Stimulated activated effector memory CD8-positive, alpha-beta T cell treated with anti-CD3 and anti-CD28 coated beads, Interleukin-12 subunit alpha, Interleukin-12 subunit beta, amount 100 ng/mL, for 72 hours (primary cell): ENCODE results near the gene IQCE.

Source experiments
- ATAC-seq: fragments of 150-1000 bp; cut with Tn5 transposase; 2 replicates; pipeline ENCODE4 v1.10.0; 2021
- DNase-seq, 2 donors: peaks; one replicate each; pipeline ENCODE4 v3.0.0; 2021 to 2022; ENCODE audit warnings: low spot score in 2 of 2
- H3K27ac Mint-ChIP-seq: one replicate; pipeline ENCODE4 v1.8.0; 2022; ENCODE audit warnings: mild to moderate bottlenecking, mixed read lengths
- H3K36me3 Mint-ChIP-seq: one replicate; pipeline ENCODE4 v1.8.0; 2022; ENCODE audit warnings: mild to moderate bottlenecking, mixed read lengths
- H3K4me1 Mint-ChIP-seq: one replicate; pipeline ENCODE4 v1.8.0; 2022; ENCODE audit warnings: mixed read lengths
- H3K4me3 Mint-ChIP-seq: one replicate; pipeline ENCODE4 v1.8.0; 2022; ENCODE audit warnings: mild to moderate bottlenecking, mixed read lengths
- H3K9me3 Mint-ChIP-seq: one replicate; pipeline ENCODE4 v1.8.0; 2022; ENCODE audit warnings: mixed read lengths

The IQCE gene

DNA sequence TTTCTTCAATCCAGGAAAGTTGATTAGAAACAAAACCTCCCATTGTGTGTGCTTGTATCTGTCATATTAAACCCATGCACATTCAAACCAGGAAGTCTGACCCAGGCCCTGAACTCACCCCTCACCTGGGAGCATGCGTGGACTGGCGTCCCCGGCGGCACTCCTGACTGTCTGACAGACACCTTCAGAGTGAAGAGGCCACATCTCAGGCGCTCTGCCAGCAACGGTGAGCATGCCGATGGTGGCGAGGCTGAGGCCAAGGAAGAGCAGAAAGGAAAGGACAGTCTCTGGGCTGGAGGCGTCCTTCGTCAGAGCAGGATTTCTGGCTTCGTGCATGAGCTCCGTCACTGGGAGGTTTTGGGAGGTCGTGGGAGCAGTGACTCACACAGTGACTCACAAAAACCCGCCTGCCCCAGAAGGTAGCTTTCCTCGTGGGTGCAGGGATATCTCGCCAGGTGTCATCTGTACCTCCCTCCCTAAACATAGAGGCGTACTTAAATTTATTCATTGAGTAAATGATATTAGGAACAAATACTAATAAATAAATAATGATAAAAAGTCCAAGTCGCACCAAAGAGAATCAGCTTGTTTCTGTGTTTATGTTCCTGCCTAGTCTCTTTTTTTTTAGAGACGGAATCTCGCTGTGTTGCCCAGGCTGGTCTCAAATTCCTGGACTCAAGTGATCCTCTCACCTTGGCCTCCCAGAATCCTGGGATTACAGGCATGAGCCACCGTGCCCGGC lies 13.5 kb downstream of the IQCE start:
- Mint-ChIP-seq H3K4me3 (no peak overlapping the region), H3K9me3 (no peaks in the 10 kb centered on the region), H3K4me1 (no peaks in the 10 kb centered on the region), H3K27ac (no peak overlapping the region), H3K36me3 (peaks cover 6% of the 10 kb centered on the region)
- no peak for ATAC-seq
- no peak for DNase-seq

DNA sequence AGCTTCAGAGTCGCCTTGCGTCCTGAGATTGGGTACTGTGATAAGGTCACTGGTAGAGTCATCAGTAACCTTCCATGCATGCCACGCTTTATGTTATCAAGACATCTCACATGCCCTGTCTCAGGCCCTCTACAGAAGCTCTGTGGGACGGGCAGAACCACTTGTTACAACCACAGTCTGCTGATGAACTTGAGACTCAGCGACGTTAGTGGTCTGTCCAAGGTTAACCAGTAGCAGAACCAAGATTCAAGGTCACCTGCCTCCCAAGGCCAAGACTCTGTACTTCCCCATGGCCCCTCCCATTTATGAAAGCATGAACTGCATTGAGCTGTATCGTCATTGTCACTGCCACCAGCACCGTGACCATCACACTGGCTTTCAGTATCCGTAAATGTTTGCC lies 15.0 kb downstream of the IQCE start:
- Mint-ChIP-seq H3K4me3 (no peak overlapping the region), H3K27ac (no peak overlapping the region), H3K4me1 (no peaks in the 10 kb centered on the region), H3K36me3 (peaks cover 6% of the 10 kb centered on the region), H3K9me3 (no peaks in the 10 kb centered on the region)
- DNase-seq (no peak), ATAC-seq (no peak)

GRCh38 chr7:2575046-2575732 lies 16.4 kb downstream of the IQCE start:
- H3K27ac Mint-ChIP-seq: peak overlapping the region; percentile 54
- H3K36me3 Mint-ChIP-seq: peaks cover 6% of the 10 kb centered on the region
- H3K4me1 Mint-ChIP-seq: no peaks in the 10 kb centered on the region
- H3K4me3 Mint-ChIP-seq: no peak overlapping the region
- no peaks in the 10 kb centered on the region for H3K9me3 Mint-ChIP-seq
- ATAC-seq (no peak), DNase-seq (no peak)

DNA sequence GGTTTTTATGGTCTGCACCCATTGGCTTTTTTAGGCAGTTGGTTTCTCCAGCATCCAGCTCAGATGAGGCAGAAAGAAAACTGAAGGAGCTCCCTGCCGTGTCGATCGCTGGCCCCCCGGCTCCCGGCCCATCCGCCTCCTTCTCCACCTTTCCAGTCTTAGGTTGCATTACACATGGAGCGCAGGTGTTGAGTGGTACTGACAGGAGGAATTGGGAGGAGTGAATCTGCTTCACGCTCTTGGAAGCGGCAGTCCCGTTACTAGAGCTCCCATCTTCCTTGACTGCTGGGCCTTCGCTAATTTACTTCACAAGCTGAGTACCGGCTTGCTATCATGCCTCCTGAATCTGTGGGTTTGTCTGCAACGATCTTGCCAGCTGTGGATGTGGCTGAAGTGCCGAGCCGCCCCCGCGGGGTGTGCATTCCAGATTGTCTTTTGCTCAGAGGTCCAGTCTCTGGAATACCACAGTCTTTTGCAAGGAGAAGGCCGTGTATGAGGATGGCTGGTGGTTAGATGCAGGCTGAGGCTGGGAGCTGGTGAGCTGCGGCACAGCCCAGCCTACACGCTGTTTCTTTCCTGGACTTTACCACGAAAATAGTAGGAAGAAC lies 17.1 kb downstream of the IQCE start:
- peak overlapping the region; percentile 40 for H3K27ac Mint-ChIP-seq
- H3K36me3 Mint-ChIP-seq: peaks cover 6% of the 10 kb centered on the region
- H3K4me3 Mint-ChIP-seq: no peak overlapping the region
- DNase-seq (no peak), ATAC-seq (no peak)
- no peaks in the 10 kb centered on the region for H3K9me3 Mint-ChIP-seq
- H3K4me1 Mint-ChIP-seq: no peaks in the 10 kb centered on the region

DNA sequence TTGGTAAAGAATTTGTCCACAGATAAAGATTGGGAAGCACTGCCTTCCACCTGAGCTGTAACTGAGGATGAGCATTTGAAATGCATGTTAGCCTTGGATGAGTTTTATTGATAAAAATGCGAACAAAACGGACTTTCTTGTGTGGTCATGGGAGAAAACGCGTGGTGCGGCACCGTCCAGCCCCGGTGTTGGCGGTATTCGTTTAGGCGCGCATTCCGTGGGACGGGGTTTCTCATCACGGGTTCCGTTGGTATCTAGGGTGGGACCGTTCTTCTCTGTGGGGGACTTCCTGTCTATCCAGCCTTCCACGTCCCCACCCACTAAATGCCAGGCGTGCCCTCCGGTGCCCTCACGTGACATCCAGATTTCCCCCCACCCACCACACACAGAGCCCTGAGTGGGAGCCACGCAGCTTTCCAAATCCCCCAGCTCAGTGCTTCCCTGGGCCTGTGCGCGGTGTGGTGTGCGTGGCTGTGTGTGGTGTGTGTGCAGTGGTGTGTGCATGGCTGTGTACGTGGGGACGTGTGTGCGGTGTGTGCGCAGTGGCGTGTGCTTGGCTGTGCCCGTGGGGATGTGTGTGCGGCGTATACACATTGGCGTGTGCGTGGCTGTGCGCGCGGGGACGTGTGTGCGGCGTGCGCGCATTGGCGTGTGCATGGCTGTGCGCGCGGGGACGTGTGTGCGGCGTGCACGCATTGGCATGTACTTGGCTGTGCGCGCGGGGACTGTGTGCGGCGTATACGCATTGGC lies 18.1 kb downstream of the IQCE start:
- no peaks in the 10 kb centered on the region for H3K4me1 Mint-ChIP-seq
- DNase-seq (no peak), ATAC-seq (no peak)
- H3K36me3 Mint-ChIP-seq: peaks cover 6% of the 10 kb centered on the region
- H3K27ac Mint-ChIP-seq: no peak overlapping the region
- H3K4me3 Mint-ChIP-seq: no peak overlapping the region
- H3K9me3 Mint-ChIP-seq: no peaks in the 10 kb centered on the region

- no peak overlapping the region for H3K27ac Mint-ChIP-seq
- ATAC-seq: no peak
- no peak for DNase-seq
- H3K4me3 Mint-ChIP-seq: no peak overlapping the region
- no peaks in the 10 kb centered on the region for H3K9me3 Mint-ChIP-seq
- H3K36me3 Mint-ChIP-seq: peaks cover 2% of the 10 kb centered on the region
- no peaks in the 10 kb centered on the region for H3K4me1 Mint-ChIP-seq
These were observed 19.3 kb downstream of the IQCE start for GRCh38 chr7:2577914-2578680.

GRCh38 chr7:2580636-2581035 lies 21.9 kb downstream of the IQCE start:
- Mint-ChIP-seq H3K9me3 (no peaks in the 10 kb centered on the region), H3K4me3 (no peak overlapping the region), H3K4me1 (no peaks in the 10 kb centered on the region), H3K27ac (no peak overlapping the region), H3K36me3 (peaks cover 1% of the 10 kb centered on the region)
- DNase-seq (no peak), ATAC-seq (no peak)

- no peak overlapping the region for H3K27ac Mint-ChIP-seq
- no peak overlapping the region for H3K4me3 Mint-ChIP-seq
- peaks cover 7% of the 10 kb centered on the region for H3K36me3 Mint-ChIP-seq
- H3K9me3 Mint-ChIP-seq: no peaks in the 10 kb centered on the region
- DNase-seq (no peak), ATAC-seq (no peak)
- H3K4me1 Mint-ChIP-seq: no peaks in the 10 kb centered on the region
These were observed 23.4 kb downstream of the IQCE start for GRCh38 chr7:2582006-2582735.

DNA sequence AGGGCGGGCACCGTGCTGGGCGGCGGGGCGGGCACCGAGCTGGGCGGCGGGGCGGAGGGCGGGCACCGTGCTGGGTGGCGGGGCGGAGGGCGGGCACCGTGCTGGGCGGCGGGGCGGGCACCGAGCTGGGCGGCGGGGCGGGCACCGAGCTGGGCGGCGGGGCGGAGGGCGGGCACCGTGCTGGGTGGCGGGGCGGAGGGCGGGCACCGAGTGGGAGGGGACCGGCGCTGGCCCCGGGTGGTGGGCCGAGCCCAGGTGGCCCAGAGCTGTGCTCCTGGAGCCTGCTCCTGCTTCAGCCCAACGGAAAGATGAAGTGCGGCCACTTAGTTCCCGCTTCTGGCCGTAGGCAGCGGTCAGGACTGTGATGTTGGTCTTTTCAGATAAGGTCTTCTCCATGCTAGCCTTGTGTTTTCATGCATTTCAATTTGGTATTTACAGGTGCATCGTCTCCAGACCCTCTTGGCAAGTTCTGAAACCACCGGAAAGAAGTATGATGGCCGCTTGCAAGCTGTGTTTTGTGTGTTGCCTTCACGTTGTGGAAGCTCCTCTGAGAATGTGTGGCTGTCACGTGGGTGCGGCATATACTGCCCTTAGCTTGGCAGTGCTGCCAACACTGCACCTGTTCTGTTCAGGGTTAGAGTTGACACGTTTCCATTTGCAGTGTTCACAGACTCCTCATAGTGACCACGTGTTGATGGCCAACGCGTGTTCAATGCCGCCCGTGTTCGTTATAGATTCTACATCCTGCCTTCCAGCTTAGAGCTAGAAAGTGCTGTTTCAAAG lies 25.2 kb downstream of the IQCE start:
- H3K9me3 Mint-ChIP-seq: no peaks in the 10 kb centered on the region
- ATAC-seq: no peak
- peaks cover 7% of the 10 kb centered on the region for H3K36me3 Mint-ChIP-seq
- H3K27ac Mint-ChIP-seq: no peak overlapping the region
- no peak for DNase-seq
- H3K4me1 Mint-ChIP-seq: no peaks in the 10 kb centered on the region
- no peak overlapping the region for H3K4me3 Mint-ChIP-seq

DNA sequence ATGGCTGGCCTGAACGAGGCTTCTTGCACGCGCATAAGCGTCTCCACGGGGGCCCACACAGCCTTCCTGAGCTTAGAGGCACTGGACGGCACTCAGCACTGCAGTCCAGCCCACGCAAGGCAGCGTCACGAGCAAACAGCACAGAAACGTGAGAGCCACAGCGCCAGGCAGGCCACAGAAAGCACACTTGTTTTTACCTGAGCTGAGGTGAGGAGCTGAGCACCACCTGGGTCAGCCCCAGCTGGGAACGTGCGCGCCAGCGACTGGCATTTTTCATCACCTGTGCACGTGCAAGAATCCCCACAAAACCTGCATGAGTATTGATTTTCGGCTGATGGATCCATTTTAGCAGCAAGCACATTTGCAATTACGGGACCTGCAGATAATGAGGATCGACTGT lies 26.7 kb downstream of the IQCE start:
- Mint-ChIP-seq H3K27ac (no peak overlapping the region), H3K9me3 (no peaks in the 10 kb centered on the region), H3K36me3 (peaks cover 7% of the 10 kb centered on the region), H3K4me3 (no peak overlapping the region), H3K4me1 (no peaks in the 10 kb centered on the region)
- DNase-seq (no peak), ATAC-seq (no peak)

DNA sequence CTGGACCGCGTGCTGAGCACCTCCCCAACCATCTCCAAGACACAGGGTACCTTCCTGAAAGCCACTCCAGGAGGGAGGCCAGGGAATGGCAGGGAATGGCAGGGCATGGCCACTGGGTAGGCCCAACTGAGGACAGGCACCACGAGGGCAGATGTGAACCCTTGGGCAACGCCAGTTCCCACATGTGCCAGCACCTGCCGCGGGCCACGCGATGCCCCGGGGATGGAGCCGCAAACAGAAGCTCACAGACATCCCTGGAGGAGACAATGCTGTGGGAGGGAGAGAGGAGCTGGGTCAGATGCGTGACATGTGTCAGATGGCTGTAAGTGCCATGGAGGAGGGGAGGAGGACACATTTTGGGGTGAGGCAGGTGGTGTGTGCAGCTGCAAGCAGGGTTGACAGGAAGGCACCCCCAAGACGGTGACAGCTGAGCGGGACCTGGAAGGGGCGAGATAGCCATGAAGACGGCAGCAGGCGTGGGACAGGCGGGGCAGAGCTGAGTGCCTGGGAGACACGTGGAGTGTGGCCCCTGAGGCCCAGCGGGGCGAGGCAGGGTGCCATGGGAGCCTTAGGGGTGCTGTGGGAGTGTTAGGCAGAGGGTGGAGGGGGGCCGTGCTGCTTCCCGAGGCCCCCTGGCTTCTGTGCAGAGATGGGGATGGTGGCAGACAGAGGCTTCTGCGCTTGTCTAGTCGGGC lies 27.7 kb downstream of the IQCE start:
- H3K4me1 Mint-ChIP-seq: no peaks in the 10 kb centered on the region
- H3K9me3 Mint-ChIP-seq: no peaks in the 10 kb centered on the region
- ATAC-seq (peak; percentile 11), DNase-seq (no peak)
- no peak overlapping the region for H3K4me3 Mint-ChIP-seq
- no peak overlapping the region for H3K27ac Mint-ChIP-seq
- peaks cover 17% of the 10 kb centered on the region for H3K36me3 Mint-ChIP-seq

DNA sequence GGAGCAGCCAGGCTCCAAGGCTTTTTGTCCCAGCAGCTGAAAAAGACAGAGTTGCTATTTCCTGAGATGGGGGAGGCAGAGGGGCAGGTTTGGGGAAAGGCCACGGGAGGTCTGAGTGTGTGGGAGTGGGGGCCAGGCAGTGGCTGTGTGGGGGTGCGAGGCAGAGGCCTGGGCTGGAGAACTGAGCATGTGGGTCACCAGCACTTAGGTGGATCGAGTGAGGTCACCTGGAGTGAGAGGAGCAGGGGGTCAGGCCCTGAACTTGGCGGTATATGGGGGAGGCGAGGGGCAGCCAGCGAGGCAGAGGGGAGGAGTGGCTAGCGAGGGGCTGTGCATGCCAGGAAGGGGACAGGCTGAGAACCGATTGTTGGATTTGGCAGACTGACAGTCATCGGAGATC lies 28.4 kb downstream of the IQCE start:
- peaks cover 19% of the 10 kb centered on the region for H3K36me3 Mint-ChIP-seq
- DNase-seq: no peak
- ATAC-seq: no peak
- H3K4me1 Mint-ChIP-seq: no peaks in the 10 kb centered on the region
- no peak overlapping the region for H3K4me3 Mint-ChIP-seq
- H3K27ac Mint-ChIP-seq: no peak overlapping the region
- no peaks in the 10 kb centered on the region for H3K9me3 Mint-ChIP-seq

DNA sequence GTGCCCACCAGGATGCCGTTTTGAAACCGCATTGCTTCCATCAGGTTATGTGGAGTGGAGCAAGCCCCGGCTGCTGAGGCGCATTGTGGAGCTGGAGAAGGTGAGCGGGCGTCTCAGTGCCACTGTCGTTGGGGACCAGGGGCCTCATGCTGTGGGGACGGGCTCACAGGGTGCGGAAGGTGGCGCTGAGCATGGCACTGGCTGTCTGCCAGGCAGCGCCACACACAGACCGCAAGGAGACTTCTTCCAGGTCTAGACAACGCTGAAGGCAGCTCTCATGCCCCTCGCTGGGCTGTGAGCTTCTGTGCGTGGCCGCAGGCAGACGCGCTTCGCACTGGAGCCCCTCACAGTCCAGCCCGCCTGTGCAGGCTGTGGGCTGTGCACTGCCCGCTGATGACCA lies 29.0 kb downstream of the IQCE start:
- DNase-seq (no peak), ATAC-seq (no peak)
- H3K27ac Mint-ChIP-seq: no peak overlapping the region
- H3K9me3 Mint-ChIP-seq: no peaks in the 10 kb centered on the region
- no peak overlapping the region for H3K4me3 Mint-ChIP-seq
- no peaks in the 10 kb centered on the region for H3K4me1 Mint-ChIP-seq
- H3K36me3 Mint-ChIP-seq: peaks cover 19% of the 10 kb centered on the region
